ENCODE data around the gene HHLA2.
"Not testable (repeated sequence)": the region's sequence is repeated elsewhere in the genome, so short reads cannot be mapped to it uniquely, and the experiment has no call there.

The HHLA2 gene, protein sequence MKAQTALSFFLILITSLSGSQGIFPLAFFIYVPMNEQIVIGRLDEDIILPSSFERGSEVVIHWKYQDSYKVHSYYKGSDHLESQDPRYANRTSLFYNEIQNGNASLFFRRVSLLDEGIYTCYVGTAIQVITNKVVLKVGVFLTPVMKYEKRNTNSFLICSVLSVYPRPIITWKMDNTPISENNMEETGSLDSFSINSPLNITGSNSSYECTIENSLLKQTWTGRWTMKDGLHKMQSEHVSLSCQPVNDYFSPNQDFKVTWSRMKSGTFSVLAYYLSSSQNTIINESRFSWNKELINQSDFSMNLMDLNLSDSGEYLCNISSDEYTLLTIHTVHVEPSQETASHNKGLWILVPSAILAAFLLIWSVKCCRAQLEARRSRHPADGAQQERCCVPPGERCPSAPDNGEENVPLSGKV

DNA sequence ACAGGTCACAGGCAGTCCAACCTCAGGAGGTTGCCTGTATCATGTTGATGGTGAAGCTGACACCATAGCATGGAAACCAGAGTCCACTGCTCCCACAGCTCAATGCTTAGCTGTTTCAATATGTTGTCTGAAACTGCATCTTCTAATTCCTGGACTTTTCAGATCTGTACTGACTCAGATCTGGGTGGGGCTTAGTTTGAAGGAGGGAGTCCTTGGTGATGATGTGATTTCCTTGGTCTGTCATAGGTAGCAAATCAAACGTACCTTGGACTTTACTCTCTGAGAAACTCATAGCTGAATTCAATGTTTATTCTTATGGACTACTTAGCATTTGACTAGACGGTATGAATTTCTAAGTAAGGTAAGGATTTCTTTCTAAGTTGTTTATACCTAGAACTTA lies at the start of gene HHLA2:
HHLA2 (plus strand) TSS at position 310 of the 400 bp plus-strand sequence. CDS start 55,266 bp downstream, outside the sequence.
- no peak for DNase-seq (ENCODE audit: low spot score)

DNA sequence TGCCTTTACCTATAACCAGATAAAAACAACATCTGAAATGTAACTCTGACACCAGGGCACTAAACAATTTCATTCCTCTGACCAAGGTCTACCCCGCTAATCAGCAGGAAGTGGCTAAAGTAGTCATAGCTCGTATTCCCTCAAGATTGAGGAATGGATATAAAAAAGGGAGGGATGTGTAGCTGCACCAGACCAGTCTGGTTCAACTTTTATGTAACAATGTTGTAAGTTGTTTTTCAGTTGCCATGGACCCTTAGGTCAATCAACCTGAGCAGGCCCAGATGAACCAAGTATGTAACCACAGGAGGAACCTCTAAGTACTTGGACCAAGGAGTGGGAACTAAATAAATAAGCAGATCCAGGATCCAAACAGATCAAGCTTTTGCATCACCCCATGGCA lies 45.7 kb upstream of the HHLA2 start:
- DNase-seq (ENCODE audit: low spot score) = no peak

DNA sequence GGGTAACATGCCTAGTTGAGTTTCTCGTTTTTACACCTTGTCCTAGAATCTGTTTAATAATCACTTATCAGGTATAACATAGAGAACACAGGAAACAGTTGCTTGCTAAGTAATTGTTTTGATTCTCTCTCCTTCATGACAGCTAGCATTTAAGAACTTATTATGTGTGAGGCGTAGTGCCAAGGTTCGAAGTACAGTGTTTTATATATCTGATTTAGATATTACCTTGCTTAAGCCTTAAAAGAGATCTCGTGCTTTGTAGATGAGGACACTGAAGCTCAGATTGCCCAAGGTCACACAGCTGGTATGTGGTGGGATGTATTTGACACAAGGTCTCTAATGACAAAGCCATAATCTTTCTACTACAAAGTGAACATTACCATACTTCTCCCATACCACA lies 45.1 kb upstream of the HHLA2 start:
- DNase-seq (ENCODE audit: low spot score) = no peak

DNA sequence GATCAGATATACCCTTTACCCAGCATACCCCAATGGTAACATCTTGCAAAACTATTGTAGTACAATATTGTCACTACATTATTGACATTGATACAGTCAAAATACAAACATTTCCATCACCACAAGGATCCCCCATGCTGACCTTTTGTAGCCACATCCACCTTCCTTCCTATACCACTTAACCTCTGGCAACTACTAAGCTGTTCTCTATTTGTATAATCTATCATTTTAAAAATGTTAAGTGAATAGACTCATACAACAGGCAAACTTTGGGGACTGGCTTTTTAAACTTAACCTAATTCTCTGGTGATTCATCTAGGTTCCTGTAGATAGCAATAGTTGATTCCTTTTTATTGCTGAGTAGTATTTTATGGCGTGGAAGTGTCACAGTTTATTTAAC lies 44.5 kb upstream of the HHLA2 start:
- no peak for DNase-seq (ENCODE audit: low spot score)

DNA sequence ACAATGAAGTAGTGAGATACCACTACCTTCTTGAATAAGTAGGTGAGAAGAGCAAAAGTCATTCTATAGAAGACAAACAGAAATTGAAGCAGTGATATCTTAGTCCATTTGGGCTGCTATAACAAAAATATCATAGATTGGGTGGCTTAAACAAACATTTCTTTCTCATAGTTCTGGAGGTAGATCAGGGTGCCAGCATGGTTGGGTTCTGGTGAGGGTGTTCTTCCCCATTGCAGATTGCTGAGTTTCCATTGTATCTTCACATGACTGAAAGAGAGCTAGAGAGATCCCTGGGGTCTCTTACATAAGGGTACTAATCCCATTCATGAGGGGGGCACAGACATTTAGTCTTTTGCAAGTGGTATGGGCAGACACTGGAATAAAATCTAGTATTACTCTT lies 41.2 kb upstream of the HHLA2 start:
- DNase-seq (ENCODE audit: low spot score) = no peak

DNA sequence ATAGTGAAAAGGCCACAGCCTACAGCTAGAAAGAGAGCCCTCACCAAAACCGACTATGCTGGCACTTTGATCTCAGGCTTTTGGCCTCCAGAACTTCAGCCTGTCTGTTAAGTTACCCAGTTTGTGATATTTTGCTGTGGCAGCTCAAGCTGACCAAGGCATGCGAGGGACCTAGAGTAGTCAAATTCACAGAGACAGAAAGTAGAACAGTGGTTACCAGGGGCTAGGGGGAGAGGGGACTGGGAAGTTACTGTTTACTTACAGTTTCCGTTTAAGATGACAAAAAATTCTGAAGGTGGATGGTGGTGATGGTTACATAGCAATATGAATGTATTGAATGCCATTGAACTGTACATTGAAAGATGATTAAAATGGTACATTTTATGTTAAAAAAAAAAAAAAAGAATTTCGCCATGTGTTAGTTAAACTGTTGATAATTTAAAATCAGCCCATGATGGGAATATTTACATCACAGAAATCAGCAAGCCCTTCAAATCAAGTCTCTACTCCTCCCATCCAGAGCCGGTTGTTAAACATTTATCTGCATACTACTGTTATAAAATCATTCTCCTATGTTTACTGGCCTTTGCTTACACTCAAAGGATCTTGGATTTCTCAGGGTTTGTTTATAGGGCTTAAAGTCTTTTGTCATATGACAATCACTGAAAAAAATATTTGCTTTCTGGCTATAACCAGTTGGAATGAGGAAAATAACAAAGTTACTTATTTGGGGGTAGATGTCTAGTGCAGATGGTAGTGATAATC lies 31.6 kb upstream of the HHLA2 start:
- DNase-seq (ENCODE audit: low spot score) = not testable (repeated sequence)

DNA sequence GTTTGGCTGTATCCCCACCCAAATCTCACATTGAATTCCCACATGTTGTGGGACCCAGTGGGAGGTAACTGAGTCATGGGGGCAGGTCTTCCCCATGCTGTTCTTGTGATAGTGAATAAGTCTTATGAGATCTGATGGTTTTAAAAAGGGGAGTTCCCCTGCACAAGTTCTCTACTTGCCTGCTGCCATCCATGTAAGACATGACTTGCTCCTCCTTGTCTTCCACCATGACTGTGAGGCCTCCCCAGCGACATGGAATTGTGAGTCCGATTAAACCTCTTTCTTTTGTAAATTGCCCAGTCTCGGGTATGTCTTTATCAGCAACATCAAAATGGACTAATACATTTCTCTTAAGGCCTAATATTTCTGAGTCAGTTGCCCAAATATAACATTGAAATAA lies 28.1 kb upstream of the HHLA2 start:
- DNase-seq (ENCODE audit: low spot score) = not testable (repeated sequence)

DNA sequence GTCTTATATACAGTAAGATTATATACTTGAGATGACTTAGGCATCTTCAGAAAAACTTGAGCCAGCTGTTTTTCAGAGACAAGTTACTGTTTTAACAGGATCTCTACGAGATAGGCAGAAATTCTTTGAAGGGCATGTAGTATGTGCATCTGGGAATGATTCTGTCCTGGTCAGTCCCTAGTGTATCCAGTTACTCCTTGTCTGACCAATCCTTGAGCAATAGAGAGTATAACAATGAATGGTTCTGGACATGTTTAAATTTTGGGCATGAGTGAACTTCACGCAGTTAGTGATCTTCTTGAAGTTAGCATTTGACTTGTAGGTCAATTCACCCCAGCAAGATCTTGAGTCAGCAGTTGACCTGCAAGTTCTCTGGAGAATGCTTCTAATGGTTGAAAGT lies 24.7 kb upstream of the HHLA2 start:
- no peak for DNase-seq (ENCODE audit: low spot score)

DNA sequence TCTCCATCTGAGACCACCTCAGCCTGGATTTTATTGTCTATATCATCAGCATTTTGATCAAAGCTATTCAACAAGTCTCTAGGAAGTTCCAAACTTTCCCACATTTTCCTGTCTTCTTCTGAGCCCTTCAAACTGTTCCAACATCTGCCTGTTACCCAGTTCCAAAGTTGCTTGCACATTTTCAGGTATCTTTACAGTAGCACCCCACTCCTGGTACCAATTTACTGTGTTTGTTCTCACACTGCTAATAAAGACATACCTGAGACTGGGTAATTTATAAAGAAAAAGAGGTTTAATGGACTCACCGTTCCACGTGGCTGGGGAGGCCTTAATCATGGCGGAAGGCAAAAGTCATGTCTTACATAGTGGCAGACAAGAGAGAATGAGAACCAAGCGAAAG lies 17.3 kb upstream of the HHLA2 start:
- DNase-seq (ENCODE audit: low spot score) = not testable (repeated sequence)

DNA sequence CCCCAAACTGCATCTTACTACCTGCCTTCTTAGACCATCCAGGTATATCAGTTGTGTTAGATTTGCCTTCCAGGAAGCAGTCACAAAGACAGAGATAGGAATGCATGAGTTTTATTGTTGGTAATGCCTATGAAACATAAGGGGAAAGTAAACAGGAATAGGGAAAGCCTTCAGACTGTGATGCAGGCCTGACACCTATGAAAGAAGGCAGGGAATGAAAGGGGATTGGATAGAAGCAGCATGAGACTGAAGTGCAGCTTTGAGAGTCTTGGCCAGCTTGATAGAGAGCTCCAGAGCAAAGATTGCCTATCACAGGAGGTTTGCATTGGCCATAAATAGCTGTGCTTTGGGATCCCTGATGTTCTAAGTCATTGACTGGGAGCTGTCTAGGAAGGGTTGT lies 15.9 kb upstream of the HHLA2 start:
- DNase-seq (ENCODE audit: low spot score) = no peak

DNA sequence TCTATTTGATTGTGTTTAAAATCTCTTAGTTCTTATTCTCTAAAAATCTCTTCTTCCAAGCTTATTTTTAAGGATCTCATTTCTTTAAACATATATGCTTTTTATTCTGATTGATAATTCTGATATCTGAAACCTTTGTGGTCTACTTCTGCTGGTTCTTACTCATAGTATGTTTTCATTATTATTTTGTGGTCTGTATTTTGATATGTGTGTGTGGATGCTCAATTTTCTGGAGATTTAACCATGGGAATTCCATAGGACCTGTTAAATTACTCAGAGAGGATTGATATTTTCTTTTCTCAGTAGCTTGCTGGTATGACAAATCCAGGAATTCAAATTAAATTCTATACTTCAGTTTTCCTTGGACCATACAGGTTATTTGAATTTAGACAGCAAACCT lies 14.7 kb upstream of the HHLA2 start:
- no peak for DNase-seq (ENCODE audit: low spot score)

DNA sequence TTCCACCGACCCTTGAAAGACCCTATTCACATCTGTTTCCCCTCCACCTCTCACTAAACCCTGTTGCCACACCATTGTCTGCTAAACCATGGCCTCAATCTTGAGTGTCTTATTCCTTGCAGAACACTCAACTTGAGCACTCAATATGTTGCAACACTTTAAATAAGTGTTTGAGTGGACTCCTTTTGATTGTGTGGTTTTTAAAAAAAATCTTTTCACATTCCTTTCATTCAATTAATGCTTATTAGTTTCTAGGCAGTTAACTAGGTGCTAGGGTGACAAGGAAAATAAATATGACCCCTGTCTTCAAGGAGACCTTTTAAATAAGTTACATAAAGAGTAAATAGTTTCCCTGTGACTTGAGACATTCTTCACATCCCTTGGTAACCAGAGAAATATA lies 13.3 kb upstream of the HHLA2 start:
- no peak for DNase-seq (ENCODE audit: low spot score)

DNA sequence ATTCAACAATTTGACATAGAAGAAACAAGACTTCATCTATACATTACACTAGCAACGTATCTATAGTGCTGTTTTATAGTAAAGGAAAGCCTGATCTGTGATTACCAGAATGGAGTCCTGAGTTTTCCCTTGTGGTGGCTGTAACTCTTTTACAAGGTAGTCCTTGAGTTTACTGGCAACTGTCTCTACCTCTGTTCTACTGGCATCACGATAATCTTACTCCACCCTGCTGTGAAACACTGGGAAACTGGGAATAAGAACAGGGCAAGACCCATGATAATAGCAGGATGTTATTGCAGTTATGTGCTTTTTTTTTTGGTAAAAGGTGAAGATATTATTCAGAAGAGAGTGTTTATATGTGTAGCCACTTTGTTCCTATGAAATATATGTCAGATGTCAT lies 12.4 kb upstream of the HHLA2 start:
- no peak for DNase-seq (ENCODE audit: low spot score)

DNA sequence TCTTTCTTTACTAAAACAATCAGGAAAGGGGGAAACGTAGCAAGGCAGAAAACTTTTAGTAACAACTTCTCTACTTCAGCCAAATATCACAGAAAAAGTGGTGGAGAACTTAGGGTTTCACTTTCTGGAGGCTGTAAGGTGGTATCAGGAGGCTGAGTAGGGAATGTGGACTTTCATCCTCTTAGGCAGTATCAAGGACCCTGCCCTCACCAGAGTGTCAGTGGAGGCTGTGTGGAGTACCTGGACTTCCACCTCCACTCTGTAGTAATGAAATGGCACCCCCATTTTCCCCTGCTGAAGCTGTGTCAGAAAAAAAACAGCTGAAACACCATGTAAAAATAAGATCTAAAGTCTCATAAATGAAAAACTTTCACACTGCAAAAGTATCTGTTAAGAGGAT lies 11.2 kb upstream of the HHLA2 start:
- DNase-seq (ENCODE audit: low spot score) = no peak

DNA sequence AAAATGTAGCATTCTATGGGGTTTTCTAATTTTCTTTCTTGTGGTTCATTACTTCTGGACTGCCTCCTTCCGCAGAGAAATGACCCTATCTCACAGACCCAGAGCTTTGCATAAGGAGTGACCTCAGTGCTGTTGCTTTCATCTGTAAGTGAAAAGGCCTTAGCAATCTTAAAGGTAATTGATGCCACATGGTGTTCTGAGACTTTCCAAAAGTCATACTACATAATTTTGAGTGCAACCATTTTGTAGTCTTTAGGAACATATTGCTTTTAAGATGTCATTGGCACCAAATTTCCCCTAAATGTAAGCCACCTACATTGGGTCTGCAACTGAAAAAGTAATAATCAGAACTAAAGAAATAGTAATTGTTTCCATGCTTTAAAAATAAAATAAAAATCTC lies 9.2 kb upstream of the HHLA2 start:
- DNase-seq (ENCODE audit: low spot score) = no peak

DNA sequence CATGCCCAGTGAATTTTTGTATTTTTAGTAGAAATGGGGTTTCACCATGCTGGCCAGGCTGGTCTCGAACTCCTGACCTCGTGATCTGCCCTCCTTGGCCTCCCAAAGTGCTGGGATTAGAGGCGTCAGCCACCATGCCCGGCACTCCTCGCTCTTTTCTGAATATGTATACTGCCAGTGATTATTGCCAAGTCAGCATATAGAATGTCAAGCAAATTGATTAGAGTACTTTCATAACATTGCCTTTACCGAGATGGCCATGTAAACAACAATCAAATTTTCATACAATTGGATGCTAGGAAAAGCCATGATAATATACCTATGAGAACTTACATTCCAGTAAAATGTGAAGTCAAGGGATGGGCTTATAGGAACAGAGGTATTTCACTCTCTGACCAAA lies 8.2 kb upstream of the HHLA2 start:
- not testable (repeated sequence) for DNase-seq (ENCODE audit: low spot score)

DNA sequence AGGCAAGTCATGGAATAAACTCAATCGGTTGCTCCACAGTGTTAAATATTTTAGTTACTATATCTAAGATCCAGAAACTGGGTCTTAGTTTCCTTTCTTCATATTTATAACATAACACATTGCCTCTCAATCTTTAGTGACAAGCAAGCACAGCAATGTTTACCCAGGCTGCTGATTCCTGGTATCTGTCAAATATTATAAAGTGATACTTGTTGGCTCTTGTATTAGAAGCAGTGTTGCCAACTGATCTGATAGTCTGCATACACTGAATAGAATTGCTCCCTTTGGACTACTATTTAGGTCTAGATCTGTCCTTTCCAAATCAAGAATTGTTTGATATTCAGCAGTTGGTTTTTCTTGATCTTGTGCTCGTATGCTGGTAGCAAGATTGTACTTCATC lies 7.2 kb upstream of the HHLA2 start:
- DNase-seq (ENCODE audit: low spot score) = no peak

DNA sequence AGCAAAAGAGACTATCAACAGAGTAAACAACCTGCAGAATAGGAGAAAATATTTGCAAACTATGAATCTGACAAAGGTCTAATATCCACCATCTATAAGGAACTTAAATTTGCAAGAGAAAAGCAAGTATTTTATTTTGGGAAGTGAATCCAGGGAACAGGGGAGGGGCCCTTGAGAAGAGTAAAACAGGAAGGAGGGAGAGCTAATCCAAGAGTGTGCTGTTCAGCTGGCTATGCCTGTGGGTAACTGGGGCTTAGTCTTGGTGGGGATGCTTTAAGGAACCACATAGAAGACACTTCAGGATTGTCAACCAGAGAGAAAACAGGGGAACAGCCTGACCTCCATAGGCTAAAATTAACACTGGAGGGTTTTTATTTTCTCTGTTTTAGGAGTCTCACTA lies 3.9 kb upstream of the HHLA2 start:
- no peak for DNase-seq (ENCODE audit: low spot score)

DNA sequence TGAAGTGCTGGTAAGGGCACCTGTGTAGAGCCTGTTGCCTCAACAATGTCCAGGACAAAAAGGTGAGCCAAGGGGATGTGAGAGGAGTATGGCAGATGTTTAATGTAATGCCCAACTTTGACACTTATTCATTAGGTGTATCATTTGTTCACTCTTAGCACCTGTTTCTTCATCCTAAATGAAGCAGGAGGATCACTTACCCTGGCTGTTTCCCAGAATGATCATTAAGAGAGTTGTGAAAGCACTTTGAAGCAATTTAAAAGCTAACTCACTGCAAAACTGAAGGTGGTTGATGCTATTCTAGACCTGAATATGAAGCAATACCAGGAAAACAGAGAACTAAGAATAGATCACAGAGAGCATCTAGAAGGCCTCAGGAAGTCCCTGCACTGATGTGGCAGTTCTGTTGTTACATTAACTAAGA lies 3.4 kb upstream of the HHLA2 start:
- no peak for DNase-seq (ENCODE audit: low spot score)

DNA sequence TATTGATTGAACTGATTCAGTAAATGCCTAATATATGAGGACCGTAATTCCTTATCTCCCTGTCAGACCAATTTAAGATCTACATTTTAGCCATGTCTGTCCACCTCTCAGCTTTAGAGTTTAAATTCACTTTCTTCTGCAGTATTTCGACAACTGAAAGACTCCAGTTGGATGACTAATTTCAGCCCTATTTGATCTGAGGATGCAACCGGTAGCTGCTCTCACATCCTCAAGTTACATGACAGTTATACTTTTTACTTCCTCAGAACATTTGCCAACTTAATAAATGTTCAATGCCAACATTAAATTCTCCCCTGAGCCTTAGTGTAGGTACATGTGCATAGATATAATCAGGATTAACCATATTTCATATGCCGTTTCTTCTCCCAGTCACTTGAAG lies 2.5 kb upstream of the HHLA2 start:
- no peak for DNase-seq (ENCODE audit: low spot score)

DNA sequence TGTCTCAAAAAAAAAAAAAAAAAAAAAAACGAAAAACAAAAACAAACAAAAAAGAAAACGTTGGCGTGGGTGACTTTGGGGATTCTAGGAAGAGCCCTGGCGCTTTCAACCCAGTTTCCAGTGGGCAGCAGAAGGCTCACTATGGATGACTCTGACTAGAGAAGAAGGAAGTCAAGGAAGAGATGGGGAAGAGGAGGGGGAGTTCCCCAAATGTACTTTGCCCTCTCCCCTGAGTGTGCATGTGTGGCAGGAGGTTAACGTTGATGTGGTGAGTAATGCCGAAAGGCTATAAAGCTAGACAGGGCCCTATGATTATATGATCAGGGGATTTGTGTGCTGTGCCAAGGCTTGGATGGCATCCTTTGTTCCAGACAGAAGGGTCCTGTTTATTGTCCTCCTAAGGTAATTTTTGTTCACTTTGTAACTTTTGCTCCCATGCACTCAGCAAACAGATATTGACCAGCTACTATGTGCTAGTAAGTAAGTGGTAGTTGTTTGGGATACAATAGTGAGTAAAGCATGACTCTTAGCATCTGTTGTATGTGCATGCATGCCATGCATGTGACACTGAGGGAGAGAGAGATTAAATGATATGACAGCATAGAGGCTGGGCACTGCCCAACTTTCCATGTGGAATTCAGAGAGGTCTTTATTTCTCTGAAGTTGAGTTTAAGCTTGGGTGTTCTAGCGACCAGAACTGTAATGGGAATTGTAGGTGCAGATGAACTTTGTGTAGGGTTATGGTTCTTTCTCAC lies 750 bp upstream of the HHLA2 start:
- DNase-seq (ENCODE audit: low spot score) = no peak

DNA sequence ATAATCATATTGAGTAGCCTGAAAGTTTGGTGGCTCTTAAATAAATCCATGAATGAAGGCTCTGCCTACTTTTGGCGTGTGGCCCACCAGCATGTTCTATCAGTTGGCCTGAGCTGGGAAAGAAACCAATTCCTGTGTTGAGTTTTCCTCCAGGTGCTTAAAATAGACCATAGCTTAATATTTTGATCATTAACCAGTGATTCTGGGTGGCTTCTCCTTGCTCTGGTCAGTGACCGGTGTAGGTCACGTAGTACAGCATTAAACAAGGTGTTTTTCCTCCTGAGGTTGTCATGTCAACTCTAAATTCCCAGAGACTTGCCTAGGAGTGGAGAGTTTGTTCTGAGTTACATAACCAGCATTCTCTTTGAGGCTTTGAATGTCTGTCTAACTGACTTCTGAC lies 1.3 kb downstream of the HHLA2 start:
- no peak for DNase-seq (ENCODE audit: low spot score)

DNA sequence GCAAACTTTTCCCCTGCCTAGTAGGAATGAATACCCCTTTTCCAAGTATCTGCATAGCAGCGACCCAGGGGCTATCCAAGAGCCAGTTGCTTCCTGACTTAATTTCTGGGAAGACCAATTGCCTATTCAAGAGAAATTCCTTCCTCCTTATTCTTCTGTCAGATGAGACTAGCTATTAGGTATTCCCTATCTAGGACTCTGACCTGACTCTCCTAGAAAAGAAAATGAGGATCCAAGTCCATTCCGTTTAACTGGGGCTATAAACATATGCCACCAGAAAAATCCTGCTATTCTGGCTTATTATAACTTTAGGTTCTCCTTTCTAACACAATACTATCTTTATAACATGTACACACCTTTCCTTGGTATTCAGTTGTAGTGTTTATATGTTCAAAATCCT lies 1.7 kb downstream of the HHLA2 start:
- DNase-seq (ENCODE audit: low spot score) = no peak
